OCI-LY1 (cell line): Measurements from ENCODE around the gene TIPIN.

Experiments
- CTCF ChIP-seq: fragments of 200-600 bp; sonication (generic), shearing (Covaris generic); IDR thresholded peaks from 2 replicates; pipeline ENCODE4 v1.5.1; 2017; ENCODE audit warnings: mild to moderate bottlenecking, antibody characterized with exemption, low read length, moderate library complexity, mixed read lengths
- EZH2 ChIP-seq: fragments of 200-600 bp; sonication (generic), shearing (Covaris generic); IDR thresholded peaks from 2 replicates; pipeline ENCODE4 v1.8.0; 2017; ENCODE audit warnings: borderline replicate concordance, mixed run types, mild to moderate bottlenecking, antibody characterized with exemption, low read length, moderate library complexity, mixed read lengths

GRCh38 chr15:66328771-66329170, 27.7 kb downstream of the TIPIN start:
- TF ChIP-seq CTCF (no peak), EZH2 (no peak)
